H9 (cell line): ENCODE results near the gene AHDC1. TPM values are rescaled to one million over a fixed set of nuclear protein-coding genes. Genes with fewer than 3 reads are reported as not detected.

Experiments used
- DNase-seq: peaks from one replicate; pipeline ENCODE4 v3.0.0-alpha.2; 2017
- H2AFZ ChIP-seq: one replicate; pipeline ENCODE4 v1.6.1; 2013; ENCODE audit warnings: mild to moderate bottlenecking, low read length, control low read depth, moderate library complexity
- H2AK5ac ChIP-seq: 2 replicates; pipeline ENCODE4 v1.6.1; 2013; ENCODE audit warnings: low read length, control low read depth, mixed read lengths; ENCODE audit not compliant: insufficient read length
- H2BK120ac ChIP-seq: one replicate; pipeline ENCODE4 v1.6.1; 2013; ENCODE audit warnings: low read depth, mild to moderate bottlenecking, low read length, control low read depth, inconsistent platforms; ENCODE audit not compliant: poor library complexity, severe bottlenecking
- H2BK12ac ChIP-seq: 2 replicates; pipeline ENCODE4 v1.6.1; 2013; ENCODE audit warnings: low read length, control low read depth, mixed read lengths, low read depth; ENCODE audit not compliant: insufficient read length
- H2BK15ac ChIP-seq: 2 replicates; pipeline ENCODE4 v1.6.1; 2013; ENCODE audit warnings: low read depth, low read length, control low read depth
- H2BK20ac ChIP-seq: one replicate; pipeline ENCODE4 v1.6.1; 2013; ENCODE audit warnings: low read depth, mild to moderate bottlenecking, low read length, control low read depth, inconsistent platforms; ENCODE audit not compliant: poor library complexity, severe bottlenecking
- H2BK5ac ChIP-seq: 2 replicates; pipeline ENCODE4 v1.6.1; 2013; ENCODE audit warnings: low read length, control low read depth, mixed read lengths; ENCODE audit not compliant: insufficient read length
- H3K14ac ChIP-seq: 2 replicates; pipeline ENCODE4 v1.6.1; 2013; ENCODE audit warnings: low read length, control low read depth; ENCODE audit not compliant: insufficient read depth
- H3K18ac ChIP-seq: 2 replicates; pipeline ENCODE4 v1.6.1; 2013; ENCODE audit warnings: low read depth, mild to moderate bottlenecking, mixed read lengths, low read length, control low read depth; ENCODE audit not compliant: insufficient read length
- H3K23ac ChIP-seq: 2 replicates; pipeline ENCODE4 v1.6.1; 2013; ENCODE audit warnings: low read length, control low read depth, mixed read lengths, low read depth; ENCODE audit not compliant: insufficient read length
- H3K23me2 ChIP-seq: 2 replicates; pipeline ENCODE4 v1.6.1; 2013; ENCODE audit warnings: low read depth, mild to moderate bottlenecking, mixed read lengths, low read length, control low read depth; ENCODE audit not compliant: insufficient read length, poor library complexity, severe bottlenecking
- H3K27ac ChIP-seq: 2 replicates; pipeline ENCODE4 v1.5.1; 2013; ENCODE audit warnings: low read length, control low read depth, mixed read lengths, low read depth; ENCODE audit not compliant: insufficient read length
- H3K27me3 ChIP-seq: 2 replicates; pipeline ENCODE4 v1.6.1; 2013; ENCODE audit warnings: low read length, control low read depth, inconsistent platforms; ENCODE audit not compliant: insufficient read depth
- H3K4ac ChIP-seq: 2 replicates; pipeline ENCODE4 v1.6.1; 2013; ENCODE audit warnings: low read depth, mild to moderate bottlenecking, control low read depth, inconsistent platforms, low read length, moderate library complexity
- H3K4me1 ChIP-seq: 2 replicates; pipeline ENCODE4 v1.6.1; 2013; ENCODE audit warnings: low read length, control low read depth, inconsistent platforms; ENCODE audit not compliant: insufficient read depth
- H3K4me2 ChIP-seq: 2 replicates; pipeline ENCODE4 v1.6.1; 2013; ENCODE audit warnings: low read length, control low read depth, mixed read lengths; ENCODE audit not compliant: insufficient read length, insufficient read depth
- H3K56ac ChIP-seq: 2 replicates; pipeline ENCODE4 v1.6.1; 2013; ENCODE audit warnings: low read depth, mild to moderate bottlenecking, mixed read lengths, low read length, control low read depth; ENCODE audit not compliant: insufficient read length
- H3K79me1 ChIP-seq: 2 replicates; pipeline ENCODE4 v1.6.1; 2013; ENCODE audit warnings: low read depth, mild to moderate bottlenecking, moderate library complexity, low read length, control low read depth, inconsistent platforms; ENCODE audit not compliant: insufficient read depth, poor library complexity, severe bottlenecking
- H3K79me2 ChIP-seq: 2 replicates; pipeline ENCODE4 v1.6.1; 2013; ENCODE audit warnings: low read length, control low read depth, inconsistent platforms; ENCODE audit not compliant: insufficient read depth
- H3K9ac ChIP-seq: 2 replicates; pipeline ENCODE4 v1.6.1; 2013; ENCODE audit warnings: low read length, control low read depth, mixed read lengths; ENCODE audit not compliant: insufficient read length; ENCODE audit errors: extremely low read depth
- H3K9me3 ChIP-seq: one replicate; pipeline ENCODE4 v1.6.1; 2013; ENCODE audit warnings: low read depth, low read length, inconsistent platforms; ENCODE audit not compliant: control insufficient read depth
- H3T11ph ChIP-seq: one replicate; pipeline ENCODE4 v1.6.1; 2013; ENCODE audit warnings: mild to moderate bottlenecking, low read length, control low read depth, inconsistent platforms
- H4K20me1 ChIP-seq: one replicate; pipeline ENCODE4 v1.6.1; 2013; ENCODE audit not compliant: control insufficient read depth, insufficient read length, insufficient read depth
- H4K5ac ChIP-seq: 2 replicates; pipeline ENCODE4 v1.6.1; 2013; ENCODE audit warnings: low read depth, mild to moderate bottlenecking, mixed read lengths, low read length, control low read depth; ENCODE audit not compliant: insufficient read length
- H4K8ac ChIP-seq: replicated peaks from 2 replicates; pipeline ENCODE4 v1.6.1; 2013; ENCODE audit warnings: low read length, control low read depth, mixed read lengths, low read depth; ENCODE audit not compliant: insufficient read length
- H4K91ac ChIP-seq: 2 replicates; pipeline ENCODE4 v1.6.1; 2013; ENCODE audit warnings: low read depth, mild to moderate bottlenecking, moderate library complexity, mixed read lengths, low read length, control low read depth; ENCODE audit not compliant: insufficient read length
- H3K27ac Mint-ChIP-seq, 3 experiments: 2 replicates in 2 of 3; 3 replicates in 1 of 3; pipeline ENCODE4 v1.8.0; 2020 to 2021; ENCODE audit warnings: mixed read lengths in 3 of 3, mild to moderate bottlenecking in 1 of 3, moderate library complexity in 1 of 3
- H3K27me3 Mint-ChIP-seq: 2 replicates; pipeline ENCODE4 v1.8.0; 2021; ENCODE audit warnings: low read depth, mild to moderate bottlenecking, moderate library complexity, mixed read lengths
- H3K36me3 Mint-ChIP-seq, 3 experiments: 2 replicates in 2 of 3; 3 replicates in 1 of 3; pipeline ENCODE4 v1.8.0; 2020 to 2021; ENCODE audit warnings: low read depth in 3 of 3, mixed read lengths in 3 of 3; ENCODE audit not compliant: insufficient read depth in 1 of 3
- H3K4me1 Mint-ChIP-seq, 2 experiments: 2 replicates each; pipeline ENCODE4 v1.8.0; 2020; ENCODE audit warnings: mixed read lengths in 2 of 2
- H3K4me3 Mint-ChIP-seq, 2 experiments: 2 replicates in 1 of 2; 3 replicates in 1 of 2; pipeline ENCODE4 v1.8.0; 2020 to 2021; ENCODE audit warnings: mild to moderate bottlenecking in 2 of 2, mixed read lengths in 2 of 2, moderate library complexity in 1 of 2
- H3K9me3 Mint-ChIP-seq, 2 experiments: 2 replicates in 1 of 2; 3 replicates in 1 of 2; pipeline ENCODE4 v1.8.0; 2020; ENCODE audit warnings: mild to moderate bottlenecking in 2 of 2, mixed read lengths in 2 of 2, moderate library complexity in 1 of 2
- CTCF ChIP-seq: fragments of 200-600 bp; sonication (generic); conservative IDR thresholded peaks from 3 replicates; pipeline ENCODE4 v1.8.0; 2021; ENCODE audit warnings: antibody characterized with exemption, mild to moderate bottlenecking
- WGBS: extraction: QIAGEN DNeasy Blood & Tissue Kit; methylation state at CpG from one replicate; pipeline ENCODE4 v1.1.7; 2013; ENCODE audit warnings: missing lambda C conversion rate, low lambda C conversion rate, mixed read lengths; ENCODE audit not compliant: insufficient read length; ENCODE audit errors: extremely low coverage; 5-methylcytosine and 5-hydroxymethylcytosine counted together
- total RNA-seq: library from RNA; stranded (reverse); gene quantifications from 2 replicates; pipeline ENCODE4 v1.2.1, GENCODE V29; 2021

Gene AHDC1
- total RNA-seq, 1 experiment from 2014 or later: 29.4 TPM

- Histone ChIP-seq H2BK12ac (no peak overlapping the region), H3K27ac (no peak overlapping the region), H3K9ac (no peak overlapping the region), H3K27me3 (no peaks in the 10 kb centered on the region), H3K18ac (no peak overlapping the region), H3K79me1 (no peaks in the 10 kb centered on the region), H2BK5ac (peak overlapping the region; percentile 15), H3K4ac (no peak overlapping the region), H4K20me1 (no peaks in the 10 kb centered on the region), H3K23ac (no peak overlapping the region), H3K56ac (no peak overlapping the region), H3T11ph (no peak overlapping the region), H2BK20ac (no peak overlapping the region), H3K4me2 (no peak overlapping the region), H3K79me2 (no peaks in the 10 kb centered on the region; the same call in 1 of the 2 replicates), H2BK15ac (no peak overlapping the region), H2AFZ (no peak overlapping the region), H4K8ac (no peak overlapping the region), H3K9me3 (no peaks in the 10 kb centered on the region), H2BK120ac (no peak overlapping the region), H3K23me2 (no peaks in the 10 kb centered on the region), H4K5ac (no peak overlapping the region), H2AK5ac (no peak overlapping the region), H3K4me1 (peaks cover 3% of the 10 kb centered on the region; the same call in 1 of the 2 replicates), H3K14ac (no peak overlapping the region; the same call in 1 of the 2 replicates), H4K91ac (no peak overlapping the region)
- Mint-ChIP-seq H3K27ac (no peak overlapping the region), H3K4me1 (peaks cover 9 to 19% of the 10 kb centered on the region in 2 experiments; a peak in 3 of 4 replicates), H3K36me3 (no peaks in the 10 kb centered on the region; a peak in 1 of 7 replicates), H3K9me3 (no peaks in the 10 kb centered on the region), H3K4me3 (no peak overlapping the region), H3K27me3 (no peaks in the 10 kb centered on the region)
- no peak for TF ChIP-seq CTCF
- no peak for DNase-seq
- WGBS: no CpG with 5 or more reads among the region's 12 CpGs
Observed at GRCh38 chr1:27588256-27589232, 15.4 kb downstream of the AHDC1 start.
